ENCODE results near the gene UBN1.
"Not testable (repeated sequence)": the region's sequence is repeated elsewhere in the genome, so short reads cannot be mapped to it uniquely, and the experiment has no call there.

UBN1 gene

DNA sequence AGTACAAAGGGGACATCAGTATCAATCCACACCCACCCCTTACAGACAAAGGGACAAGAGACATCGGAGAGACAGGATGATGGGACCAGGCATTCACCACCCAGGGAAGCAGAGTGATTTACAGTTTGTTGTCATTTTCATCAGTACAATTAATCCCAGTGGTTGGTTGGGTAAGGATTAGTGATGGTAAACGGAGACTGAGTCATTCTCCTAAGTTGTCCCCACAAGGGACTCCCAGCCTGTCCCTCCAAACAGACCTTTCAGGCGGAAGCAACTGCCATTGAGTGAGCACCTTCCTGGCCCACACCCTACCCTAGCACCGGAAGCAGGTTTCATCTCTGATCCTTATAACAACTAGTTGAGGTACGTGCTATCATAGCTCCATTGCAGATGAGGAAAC is 78.5 kb downstream of the UBN1 start:
- no peak for DNase-seq (ENCODE audit: low read depth, low spot score)
- H3K4me3 ChIP-seq (ENCODE audit: insufficient read length, low read depth) = no peak overlapping the region
- no peak overlapping the region for H3K9ac ChIP-seq (ENCODE audit: insufficient read length, low read depth)
- TF ChIP-seq SUZ12 (IDR thresholded peaks at IDR 0.05; ENCODE audit: extremely low read depth, insufficient read depth, insufficient read length) (no peak), ZNF274 (IDR thresholded peaks at IDR 0.05; ENCODE audit: low read depth, low read length) (no peak), YY1 (IDR thresholded peaks at IDR 0.05; ENCODE audit: insufficient read depth, insufficient read length) (no peak)
- no peaks in the 10 kb centered on the region for H3K27me3 ChIP-seq (ENCODE audit: insufficient read depth, insufficient read length)
- peaks cover 12% of the 10 kb centered on the region for H3K9me3 ChIP-seq (ENCODE audit: insufficient read depth, low read length)
- peaks cover 11% of the 10 kb centered on the region for H3K4me1 ChIP-seq (ENCODE audit: insufficient read depth, insufficient read length)
- H3K36me3 ChIP-seq (ENCODE audit: insufficient read depth, insufficient read length, low read length) = no peaks in the 10 kb centered on the region

GRCh38 chr16:4926928-4927327 is 79.6 kb downstream of the UBN1 start:
- Histone ChIP-seq H3K9ac (ENCODE audit: insufficient read length, low read depth) (no peak overlapping the region), H3K4me3 (ENCODE audit: insufficient read length, low read depth) (no peak overlapping the region), H3K36me3 (ENCODE audit: insufficient read depth, insufficient read length, low read length) (no peaks in the 10 kb centered on the region), H3K9me3 (ENCODE audit: insufficient read depth, low read length) (peaks cover 12% of the 10 kb centered on the region), H3K4me1 (ENCODE audit: insufficient read depth, insufficient read length) (peaks cover 10% of the 10 kb centered on the region), H3K27me3 (ENCODE audit: insufficient read depth, insufficient read length) (no peaks in the 10 kb centered on the region)
- no peak for DNase-seq (ENCODE audit: low read depth, low spot score)
- TF ChIP-seq ZNF274 (IDR thresholded peaks at IDR 0.05; ENCODE audit: low read depth, low read length) = no peak
- no peak for TF ChIP-seq YY1 (IDR thresholded peaks at IDR 0.05; ENCODE audit: insufficient read depth, insufficient read length)
- no peak for TF ChIP-seq SUZ12 (IDR thresholded peaks at IDR 0.05; ENCODE audit: extremely low read depth, insufficient read depth, insufficient read length)

GRCh38 chr16:4927661-4928060 is 80.4 kb downstream of the UBN1 start:
- Histone ChIP-seq H3K27me3 (ENCODE audit: insufficient read depth, insufficient read length) (no peaks in the 10 kb centered on the region), H3K9me3 (ENCODE audit: insufficient read depth, low read length) (peaks cover 12% of the 10 kb centered on the region), H3K9ac (ENCODE audit: insufficient read length, low read depth) (no peak overlapping the region), H3K36me3 (ENCODE audit: insufficient read depth, insufficient read length, low read length) (no peaks in the 10 kb centered on the region), H3K4me1 (ENCODE audit: insufficient read depth, insufficient read length) (peaks cover 9% of the 10 kb centered on the region), H3K4me3 (ENCODE audit: insufficient read length, low read depth) (no peak overlapping the region)
- no peak for TF ChIP-seq ZNF274 (IDR thresholded peaks at IDR 0.05; ENCODE audit: low read depth, low read length)
- TF ChIP-seq YY1 (IDR thresholded peaks at IDR 0.05; ENCODE audit: insufficient read depth, insufficient read length) = no peak
- TF ChIP-seq SUZ12 (IDR thresholded peaks at IDR 0.05; ENCODE audit: extremely low read depth, insufficient read depth, insufficient read length) = no peak
- no peak for DNase-seq (ENCODE audit: low read depth, low spot score)

DNA sequence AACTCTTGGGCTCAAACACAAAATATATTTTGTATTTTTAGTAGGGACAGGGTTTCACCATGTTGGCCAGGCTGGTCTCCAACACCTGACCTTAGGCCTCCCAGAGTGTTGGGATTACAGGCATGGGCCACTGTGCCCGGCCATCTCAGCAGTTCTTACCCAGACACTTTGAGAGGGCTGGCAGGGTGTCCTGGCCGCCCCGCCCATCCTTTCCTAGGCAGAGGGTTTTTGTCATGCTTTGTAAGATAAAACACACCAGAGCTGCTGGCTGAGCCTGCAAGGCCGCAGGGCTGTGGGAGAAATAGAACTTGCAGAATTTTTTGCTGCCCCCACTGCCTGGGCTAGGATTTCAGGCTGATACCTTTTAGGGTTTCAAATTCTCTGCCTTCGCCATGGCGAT is 80.9 kb downstream of the UBN1 start:
- TF ChIP-seq ZNF274 (IDR thresholded peaks at IDR 0.05; ENCODE audit: low read depth, low read length) = no peak
- no peak for TF ChIP-seq SUZ12 (IDR thresholded peaks at IDR 0.05; ENCODE audit: extremely low read depth, insufficient read depth, insufficient read length)
- no peak for TF ChIP-seq YY1 (IDR thresholded peaks at IDR 0.05; ENCODE audit: insufficient read depth, insufficient read length)
- DNase-seq (ENCODE audit: low read depth, low spot score) = no peak
- Histone ChIP-seq H3K4me1 (ENCODE audit: insufficient read depth, insufficient read length) (peaks cover 8% of the 10 kb centered on the region), H3K9ac (ENCODE audit: insufficient read length, low read depth) (no peak overlapping the region), H3K4me3 (ENCODE audit: insufficient read length, low read depth) (no peak overlapping the region), H3K9me3 (ENCODE audit: insufficient read depth, low read length) (peaks cover 12% of the 10 kb centered on the region), H3K27me3 (ENCODE audit: insufficient read depth, insufficient read length) (no peaks in the 10 kb centered on the region), H3K36me3 (ENCODE audit: insufficient read depth, insufficient read length, low read length) (no peaks in the 10 kb centered on the region)

DNA sequence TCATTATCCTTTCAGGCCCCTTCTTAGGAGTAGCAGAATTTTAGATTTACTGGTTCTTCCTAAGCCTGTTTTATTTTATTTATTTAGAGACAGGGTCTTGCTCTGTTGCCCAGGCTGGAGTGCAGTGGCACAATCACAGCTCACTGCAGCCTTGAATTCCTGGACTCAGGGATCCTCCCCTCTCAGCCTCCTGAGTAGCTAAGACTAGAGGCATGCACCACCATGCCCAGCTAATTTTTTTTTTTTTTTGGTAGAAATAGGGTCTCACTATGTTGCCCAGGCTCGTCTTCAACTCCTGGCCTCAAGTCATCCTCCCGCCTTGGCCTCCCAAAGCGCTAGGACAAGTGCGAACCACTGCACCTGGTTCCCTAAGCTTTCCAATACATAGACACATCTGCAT is 82.3 kb downstream of the UBN1 start:
- not testable (repeated sequence) for H3K36me3 ChIP-seq (ENCODE audit: insufficient read depth, insufficient read length, low read length); DNase-seq (ENCODE audit: low read depth, low spot score); H3K4me3 ChIP-seq (ENCODE audit: insufficient read length, low read depth); H3K4me1 ChIP-seq (ENCODE audit: insufficient read depth, insufficient read length); H3K27me3 ChIP-seq (ENCODE audit: insufficient read depth, insufficient read length); H3K9ac ChIP-seq (ENCODE audit: insufficient read length, low read depth)
- peaks cover 12% of the 10 kb centered on the region for H3K9me3 ChIP-seq (ENCODE audit: insufficient read depth, low read length)

DNA sequence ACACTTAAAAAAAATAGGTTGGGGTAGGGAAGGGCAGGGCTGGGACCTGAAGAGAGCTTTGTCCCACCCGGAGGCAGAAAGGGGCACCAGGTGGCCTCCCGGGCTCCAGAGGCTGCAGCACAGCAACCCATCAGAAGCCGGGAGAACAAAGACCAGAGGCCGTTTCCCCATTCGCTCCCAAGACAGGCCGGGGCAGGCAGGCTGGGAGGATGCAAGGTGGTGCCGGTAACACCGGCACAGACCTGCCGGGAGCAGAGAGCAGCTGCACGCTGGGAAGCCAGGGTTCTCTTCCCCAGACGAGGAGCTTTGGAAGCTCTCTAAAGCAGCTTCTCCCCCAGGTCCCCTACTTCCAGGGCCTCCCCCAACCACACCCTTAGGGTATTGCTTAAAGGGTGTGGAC is 84.1 kb downstream of the UBN1 start:
- TF ChIP-seq ZNF274 (IDR thresholded peaks at IDR 0.05; ENCODE audit: low read depth, low read length) = no peak
- no peak for TF ChIP-seq YY1 (IDR thresholded peaks at IDR 0.05; ENCODE audit: insufficient read depth, insufficient read length)
- no peak for TF ChIP-seq SUZ12 (IDR thresholded peaks at IDR 0.05; ENCODE audit: extremely low read depth, insufficient read depth, insufficient read length)
- Histone ChIP-seq H3K36me3 (ENCODE audit: insufficient read depth, insufficient read length, low read length) (peaks cover 5% of the 10 kb centered on the region), H3K9me3 (ENCODE audit: insufficient read depth, low read length) (peaks cover 12% of the 10 kb centered on the region), H3K4me3 (ENCODE audit: insufficient read length, low read depth) (no peak overlapping the region), H3K9ac (ENCODE audit: insufficient read length, low read depth) (peak overlapping the region; percentile 1), H3K27me3 (ENCODE audit: insufficient read depth, insufficient read length) (no peaks in the 10 kb centered on the region), H3K4me1 (ENCODE audit: insufficient read depth, insufficient read length) (peaks cover 15% of the 10 kb centered on the region)
- DNase-seq (ENCODE audit: low read depth, low spot score) = no peak
